SK-N-DZ (cell line): Measurements from ENCODE around the gene S100A11.

Experiments
- DNase-seq: peaks from one replicate; pipeline ENCODE4 v3.0.0-alpha.2; 2015; ENCODE audit warnings: low spot score

Gene S100A11

GRCh38 chr1:152003846-152004442, 32.9 kb downstream of the S100A11 start:
- no peak for DNase-seq

DNA sequence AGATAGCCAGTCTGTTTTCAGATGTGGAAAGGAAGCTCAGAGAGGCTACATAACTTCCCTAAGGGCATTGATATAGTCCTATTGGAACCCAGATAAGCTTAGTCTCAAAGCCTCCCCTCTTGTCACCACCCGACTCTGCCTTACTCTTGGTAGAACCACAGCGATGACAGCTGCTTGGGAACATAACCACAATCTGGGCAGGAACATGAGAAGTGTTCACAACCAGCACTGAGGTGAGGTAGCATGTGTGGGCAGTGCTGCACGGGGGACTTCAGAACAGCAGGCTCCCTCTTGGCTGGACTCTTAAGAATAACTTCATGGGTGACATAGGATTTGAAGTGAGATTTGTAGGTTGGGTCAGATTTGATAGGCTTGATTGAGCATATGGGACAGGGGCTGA, 33.8 kb downstream of the S100A11 start:
- no peak for DNase-seq

- DNase-seq: peak; percentile 82
These were observed 34.9 kb downstream of the S100A11 start for GRCh38 chr1:152001631-152002584.

- no peak for DNase-seq
These were observed 35.7 kb downstream of the S100A11 start for GRCh38 chr1:152000964-152001630.

DNA sequence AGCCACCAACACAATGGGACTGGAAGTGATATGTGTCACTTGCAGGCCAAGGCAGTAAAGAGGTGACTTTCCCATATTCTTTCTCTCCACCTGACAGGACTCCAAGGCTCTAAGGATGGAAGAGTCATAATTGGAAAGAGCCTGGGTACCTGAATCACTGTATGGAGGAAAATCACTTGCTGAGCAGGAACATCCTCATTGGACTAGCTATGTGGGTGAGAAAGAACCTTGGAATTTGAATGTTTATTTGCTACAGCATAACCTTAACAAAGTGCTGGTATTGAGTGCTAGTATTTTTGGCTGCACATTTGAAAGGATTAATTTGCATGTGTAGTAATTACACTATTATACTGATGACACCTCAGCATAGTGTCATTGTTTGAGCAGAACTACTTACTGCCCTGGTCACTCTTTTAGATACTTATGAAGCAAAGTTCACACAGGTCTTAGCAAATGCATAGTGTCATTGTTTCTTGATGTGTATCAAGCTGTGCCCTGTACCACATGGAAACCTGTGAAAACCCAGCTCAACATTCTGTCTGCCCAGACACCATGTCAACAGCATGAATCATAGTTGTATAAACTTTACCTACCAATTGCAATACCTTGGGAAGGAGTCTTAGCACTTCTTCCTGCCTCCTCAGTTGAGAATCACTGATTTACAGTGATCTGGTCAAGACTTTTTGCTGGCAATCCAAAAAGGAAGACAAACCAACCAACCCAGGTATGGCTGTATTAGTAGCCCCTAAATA, 38.0 kb downstream of the S100A11 start:
- DNase-seq: no peak

GRCh38 chr1:151997284-151997570, 39.6 kb downstream of the S100A11 start:
- DNase-seq: no peak

DNA sequence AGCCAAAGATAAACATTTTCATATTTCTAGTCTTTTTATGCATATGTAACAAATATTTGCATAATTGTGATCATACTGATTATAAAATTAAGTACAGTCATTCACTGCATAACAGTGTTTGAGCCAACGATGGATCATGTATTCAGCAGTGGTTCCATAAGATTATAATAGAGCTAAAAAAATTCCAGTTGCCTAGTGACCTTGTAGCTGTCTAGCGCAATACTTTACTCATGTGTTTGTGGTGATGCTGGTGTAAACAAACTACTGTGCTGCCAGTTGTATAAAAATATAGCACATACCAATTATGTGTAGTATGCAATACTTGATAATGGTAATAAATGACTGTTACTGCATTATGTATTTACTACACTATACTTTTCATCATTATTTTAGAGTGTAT, 41.0 kb downstream of the S100A11 start:
- no peak for DNase-seq

DNA sequence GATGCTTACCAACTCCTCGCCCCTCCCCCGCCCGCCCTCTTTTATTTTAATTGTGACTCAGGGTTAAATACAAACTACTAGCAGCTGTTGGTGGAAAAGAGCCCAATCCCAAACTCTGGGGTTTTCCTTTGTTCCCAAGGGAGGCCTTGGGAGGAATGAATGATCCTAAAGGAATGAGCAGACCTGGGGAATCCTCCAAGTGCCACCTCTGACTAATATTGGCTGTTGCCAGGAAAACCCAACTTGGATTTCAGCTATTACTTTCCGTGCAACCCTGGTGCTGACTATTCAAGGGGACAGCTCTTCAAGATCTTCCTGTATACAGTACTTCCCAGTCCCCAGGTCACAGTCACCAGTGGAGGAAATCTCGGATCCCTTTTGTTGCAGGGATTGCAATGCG, 41.8 kb downstream of the S100A11 start:
- no peak for DNase-seq

DNA sequence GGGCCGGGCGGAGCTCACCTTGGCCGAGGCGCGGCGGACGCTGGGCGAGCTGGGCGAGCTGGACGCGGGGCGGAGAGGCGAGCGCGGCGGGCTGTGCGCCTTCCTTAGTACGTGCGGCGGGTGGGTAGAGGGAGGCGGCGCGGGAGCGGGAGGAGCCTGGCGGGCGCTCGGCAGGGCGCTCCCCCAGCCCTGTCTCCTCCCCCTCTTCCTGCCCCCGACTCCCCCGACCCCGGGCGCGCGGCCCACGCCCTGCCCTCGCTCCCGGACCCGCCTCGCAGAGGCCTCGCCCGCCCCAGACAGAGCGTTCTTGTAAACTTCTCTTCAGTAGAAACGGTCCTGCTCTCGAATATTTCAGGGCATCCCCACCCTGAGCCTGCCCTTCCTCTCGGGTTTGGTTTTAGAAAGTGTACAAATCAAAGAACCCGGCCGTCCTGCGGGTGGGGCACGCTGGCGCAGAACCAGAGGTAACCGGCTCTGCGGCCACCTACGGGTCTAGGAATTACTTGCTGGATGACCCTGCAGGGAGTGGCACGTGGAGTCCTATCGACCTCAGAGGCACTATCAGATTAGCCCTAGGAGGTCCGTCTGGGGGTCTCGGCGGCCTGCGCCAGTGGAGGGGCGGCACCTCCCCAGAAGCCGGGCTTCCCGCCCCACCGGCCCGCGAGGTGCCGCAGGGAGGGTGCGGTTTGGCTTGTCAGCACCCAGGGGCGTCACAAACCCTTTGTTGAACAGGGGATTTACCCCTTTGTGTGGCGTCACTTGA, 42.9 kb downstream of the S100A11 start, which contains the start of gene S100A10:
Gene S100A10, minus strand, starts transcription at position 126 of the 763 bp plus-strand sequence. CDS start 7,629 bp downstream, outside the sequence.
- DNase-seq: no peak

DNA sequence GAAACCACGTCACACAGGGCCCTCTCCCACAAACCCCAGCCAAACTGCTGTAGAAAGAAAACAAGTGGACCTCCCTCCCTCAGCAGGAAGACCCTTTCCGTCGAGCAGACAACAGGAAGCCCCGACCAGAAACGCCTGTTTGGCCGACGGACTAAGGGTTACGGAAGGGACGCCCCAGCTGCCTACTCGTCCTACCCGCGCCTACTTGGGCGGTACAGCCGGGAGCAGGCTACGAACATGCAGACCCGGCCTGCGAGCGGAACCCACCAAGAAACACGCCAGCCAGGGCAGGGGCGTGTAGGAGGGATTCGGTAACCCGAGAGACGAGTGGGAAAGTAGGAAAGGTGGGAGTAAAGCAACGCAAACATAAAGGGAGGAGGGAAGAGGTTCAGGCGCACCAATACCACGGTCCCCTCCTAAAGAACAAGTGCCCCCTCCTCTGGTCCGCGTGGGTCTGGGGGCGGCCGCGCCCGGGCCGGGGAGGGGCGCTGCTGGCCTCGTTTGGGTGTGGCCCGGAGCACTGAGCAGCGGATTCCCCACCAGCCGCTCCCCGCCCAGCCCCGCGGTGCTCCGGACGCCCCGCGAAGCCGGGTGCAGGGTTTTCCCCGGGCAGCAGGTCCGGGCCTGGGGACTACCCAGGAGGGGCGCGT, 43.6 kb downstream of the S100A11 start:
- DNase-seq: no peak

GRCh38 chr1:151992303-151993083, 44.3 kb downstream of the S100A11 start:
- no peak for DNase-seq

- no peak for DNase-seq
These were observed 45.0 kb downstream of the S100A11 start for GRCh38 chr1:151991663-151992302.

DNA sequence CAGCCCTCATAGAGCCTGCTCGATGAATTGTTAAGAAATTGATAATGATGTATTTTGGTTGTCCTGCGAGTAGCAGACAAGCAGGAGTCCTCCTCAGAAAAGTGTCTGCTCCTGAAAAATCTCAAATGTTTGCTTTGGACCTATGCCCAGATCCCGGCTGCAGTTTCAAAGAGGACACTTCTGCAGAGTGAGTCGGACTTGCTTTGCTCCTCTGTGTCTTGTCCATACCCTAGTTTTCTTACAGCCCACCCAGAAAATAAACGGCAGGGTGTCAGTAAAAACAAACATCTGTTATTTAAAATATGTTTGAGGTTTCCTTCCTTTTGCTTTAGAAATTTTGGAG, 46.0 kb downstream of the S100A11 start:
- DNase-seq: no peak

- no peak for DNase-seq
These were observed 46.5 kb downstream of the S100A11 start for GRCh38 chr1:151990058-151990855.

DNA sequence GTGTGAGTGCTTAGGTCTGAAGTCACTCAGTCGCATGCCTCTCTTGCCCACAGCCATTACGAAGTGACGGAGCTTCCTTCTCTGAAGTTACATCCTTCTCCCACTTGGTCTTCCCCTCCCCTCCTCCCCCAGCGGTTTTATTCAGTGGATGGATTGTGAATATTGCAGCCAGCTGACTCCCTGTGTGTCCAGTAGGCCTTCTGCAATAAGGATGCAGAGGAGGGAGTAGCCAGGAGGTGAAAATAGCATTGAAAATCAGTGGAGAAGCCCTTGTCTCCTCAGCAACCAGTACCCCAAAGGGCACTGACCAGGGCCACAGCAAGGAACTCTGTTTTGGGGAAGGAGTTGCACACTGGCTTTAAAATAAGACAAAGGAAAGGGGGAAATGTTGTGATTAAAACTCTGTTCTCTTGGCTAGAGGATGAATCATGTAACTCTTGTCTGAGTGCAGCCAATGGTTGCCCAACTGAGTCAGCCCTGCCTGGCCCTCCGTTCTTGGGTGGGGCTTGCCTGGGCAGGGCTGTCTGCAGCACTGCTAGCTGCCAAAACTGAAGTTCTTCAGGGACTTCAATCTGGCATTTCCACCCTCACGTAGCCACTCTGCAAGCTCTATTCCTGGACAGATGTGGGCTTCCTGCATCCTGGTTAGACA, 47.5 kb downstream of the S100A11 start:
- no peak for DNase-seq

- DNase-seq: no peak
These were observed 48.3 kb downstream of the S100A11 start for GRCh38 chr1:151988405-151988923.

GRCh38 chr1:151986501-151987190, 50.2 kb downstream of the S100A11 start:
- DNase-seq: no peak
